Measurements from ENCODE around the gene HARS1. TPM values are rescaled to one million over a fixed set of nuclear protein-coding genes. Genes with fewer than 3 reads are reported as not detected.

HARS1 gene
- total and polyA plus RNA-seq, 2 of the 13 experiments (the other 11 are each of a cell fraction or from before 2014, with no cell fraction given) = 36.9 to 66.2 TPM

- no peak for TF ChIP-seq KIAA2018 (CRISPR knock-in tag; IDR thresholded peaks at IDR 0.05; ENCODE audit: borderline replicate concordance)
- TF ChIP-seq TSC22D2 (CRISPR knock-in tag; IDR thresholded peaks at IDR 0.05; ENCODE audit: borderline replicate concordance) = peak; percentile 74; the same call in 1 of the 2 replicates
- peak; percentile 64 for TF ChIP-seq TFE3 (CRISPR knock-in tag; IDR thresholded peaks at IDR 0.05)
- TF ChIP-seq TRIM24 (CRISPR knock-in tag; IDR thresholded peaks at IDR 0.05) = no peak
- peak; percentile 50 for TF ChIP-seq PHF5A (CRISPR knock-in tag; IDR thresholded peaks at IDR 0.05; ENCODE audit: low read depth, unreplicated experiment)
- peak; percentile 40; the same call in 1 of the 2 replicates for TF ChIP-seq ZNF343 (CRISPR knock-in tag; IDR thresholded peaks at IDR 0.05)
- TF ChIP-seq ISL2 (CRISPR knock-in tag; IDR thresholded peaks at IDR 0.05) = peak; percentile 78; the same call in 1 of the 2 replicates
- TF ChIP-seq ZNF878 (CRISPR knock-in tag; IDR thresholded peaks at IDR 0.05) = peak; percentile 64; the same call in 1 of the 2 replicates
- TF ChIP-seq KLF12 (CRISPR knock-in tag; IDR thresholded peaks at IDR 0.05; ENCODE audit: borderline replicate concordance) = no peak
- no peak; the same call in 1 of the 2 replicates for TF ChIP-seq ZFP37 (CRISPR knock-in tag; IDR thresholded peaks at IDR 0.05; ENCODE audit: borderline replicate concordance)
- peak; percentile 93; the same call in 1 of the 2 replicates for TF ChIP-seq ZGPAT (CRISPR knock-in tag; IDR thresholded peaks at IDR 0.05)
- TF ChIP-seq ZBTB25 (CRISPR knock-in tag; IDR thresholded peaks at IDR 0.05) = no peak
- TF ChIP-seq NKX3-1 (CRISPR knock-in tag; IDR thresholded peaks at IDR 0.05) = no peak
- TF ChIP-seq AHR (CRISPR knock-in tag; IDR thresholded peaks at IDR 0.05) = no peak; the same call in 1 of the 2 replicates
Measured at GRCh38 chr5:140639148-140639981, 51.8 kb downstream of the HARS1 start, which contains the start of gene TMCO6 (continued).
